LNCAP (cell line): ENCODE measurements around the gene PELI2.

Experiments
- TF ChIP-seq, protein P1 (sequence below): fragments of 450-650 bp; IDR thresholded peaks from 2 replicates; pipeline ENCODE4 v1.5.1; 2017; ENCODE audit warnings: mild to moderate bottlenecking

The PELI2 gene

DNA sequence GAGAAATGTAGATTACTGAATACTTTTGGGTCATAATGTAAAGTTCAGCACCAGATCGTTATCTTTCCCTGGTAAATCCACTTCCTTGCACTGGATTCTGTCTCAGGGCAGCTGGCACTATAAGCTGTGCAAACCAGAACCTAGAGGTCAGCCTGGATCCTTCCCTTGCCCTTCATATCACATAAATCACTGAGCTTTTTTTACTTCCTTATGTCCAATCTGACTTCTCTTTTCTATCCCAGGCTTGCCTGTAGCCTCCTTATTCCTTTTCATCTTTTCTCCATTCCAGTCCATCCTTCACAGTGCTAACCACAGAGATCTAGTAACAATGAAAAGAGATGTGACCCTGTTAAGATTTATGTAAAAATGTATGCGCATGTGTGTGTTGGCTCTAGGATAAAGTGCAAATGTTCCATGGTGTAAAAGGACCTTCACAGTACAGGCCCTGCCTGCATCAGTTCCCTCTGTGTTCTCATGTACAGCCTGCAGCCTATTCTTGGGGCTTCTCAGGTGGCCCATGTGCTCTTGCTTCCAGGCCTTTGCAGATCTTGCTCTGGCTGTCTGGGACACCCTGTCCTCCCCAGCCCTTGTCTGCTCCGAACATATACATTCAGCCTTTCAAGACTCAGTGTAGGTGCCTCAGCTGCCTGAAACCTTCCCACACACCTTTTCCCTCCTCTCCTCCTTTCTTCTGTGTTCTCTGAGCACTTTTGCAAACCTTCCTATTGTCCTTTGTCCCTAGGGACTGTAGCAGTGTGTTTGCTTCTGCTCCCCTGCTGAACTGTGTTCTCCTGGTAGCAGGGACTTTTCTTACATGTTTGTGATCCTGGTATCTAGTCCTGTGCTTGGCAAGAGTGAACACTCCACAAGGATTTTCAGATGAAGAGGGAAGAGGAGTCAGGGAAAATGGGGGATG, 30.0 kb downstream of the PELI2 start:
- TF ChIP-seq, protein P1, sequence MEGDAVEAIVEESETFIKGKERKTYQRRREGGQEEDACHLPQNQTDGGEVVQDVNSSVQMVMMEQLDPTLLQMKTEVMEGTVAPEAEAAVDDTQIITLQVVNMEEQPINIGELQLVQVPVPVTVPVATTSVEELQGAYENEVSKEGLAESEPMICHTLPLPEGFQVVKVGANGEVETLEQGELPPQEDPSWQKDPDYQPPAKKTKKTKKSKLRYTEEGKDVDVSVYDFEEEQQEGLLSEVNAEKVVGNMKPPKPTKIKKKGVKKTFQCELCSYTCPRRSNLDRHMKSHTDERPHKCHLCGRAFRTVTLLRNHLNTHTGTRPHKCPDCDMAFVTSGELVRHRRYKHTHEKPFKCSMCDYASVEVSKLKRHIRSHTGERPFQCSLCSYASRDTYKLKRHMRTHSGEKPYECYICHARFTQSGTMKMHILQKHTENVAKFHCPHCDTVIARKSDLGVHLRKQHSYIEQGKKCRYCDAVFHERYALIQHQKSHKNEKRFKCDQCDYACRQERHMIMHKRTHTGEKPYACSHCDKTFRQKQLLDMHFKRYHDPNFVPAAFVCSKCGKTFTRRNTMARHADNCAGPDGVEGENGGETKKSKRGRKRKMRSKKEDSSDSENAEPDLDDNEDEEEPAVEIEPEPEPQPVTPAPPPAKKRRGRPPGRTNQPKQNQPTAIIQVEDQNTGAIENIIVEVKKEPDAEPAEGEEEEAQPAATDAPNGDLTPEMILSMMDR = no peak

DNA sequence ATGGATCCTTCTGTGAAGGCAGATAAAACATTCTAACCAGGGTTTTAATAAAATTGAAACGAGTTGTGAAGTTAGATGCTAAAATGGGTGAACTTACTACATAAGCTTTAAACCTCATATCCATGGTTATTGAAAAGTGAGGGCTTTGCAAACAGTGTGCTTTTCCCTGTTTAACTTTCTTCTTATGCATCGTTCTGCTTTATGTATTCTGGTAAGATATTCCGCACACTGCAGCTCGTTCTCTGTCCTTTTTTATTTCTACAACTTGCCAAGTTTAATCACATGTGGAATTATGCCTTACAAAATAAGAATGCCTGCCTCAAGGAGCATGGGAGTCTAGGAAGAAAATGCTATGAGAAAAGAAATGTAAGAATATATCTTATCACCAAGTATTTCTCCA, 30.9 kb downstream of the PELI2 start:
- TF ChIP-seq, protein P1 = no peak

DNA sequence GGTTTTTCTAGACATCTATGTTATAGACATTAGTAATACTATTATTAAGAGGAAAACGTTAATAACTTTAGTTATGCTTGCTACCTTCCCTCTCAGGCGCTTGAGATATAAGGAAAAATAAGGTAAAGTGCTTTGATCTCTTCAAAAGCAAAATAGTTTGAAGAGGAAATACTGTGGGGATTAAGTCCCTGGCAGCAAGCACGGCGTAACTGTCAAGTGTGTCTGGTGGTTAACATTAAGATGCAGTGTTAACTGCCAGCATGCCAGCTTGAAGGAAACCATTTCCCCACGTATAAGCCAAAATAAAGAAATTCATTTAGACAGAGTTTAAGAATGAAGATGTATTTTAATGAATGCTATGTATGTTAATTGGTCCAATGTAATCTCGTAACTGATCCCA, 31.8 kb downstream of the PELI2 start:
- TF ChIP-seq, protein P1 = no peak

DNA sequence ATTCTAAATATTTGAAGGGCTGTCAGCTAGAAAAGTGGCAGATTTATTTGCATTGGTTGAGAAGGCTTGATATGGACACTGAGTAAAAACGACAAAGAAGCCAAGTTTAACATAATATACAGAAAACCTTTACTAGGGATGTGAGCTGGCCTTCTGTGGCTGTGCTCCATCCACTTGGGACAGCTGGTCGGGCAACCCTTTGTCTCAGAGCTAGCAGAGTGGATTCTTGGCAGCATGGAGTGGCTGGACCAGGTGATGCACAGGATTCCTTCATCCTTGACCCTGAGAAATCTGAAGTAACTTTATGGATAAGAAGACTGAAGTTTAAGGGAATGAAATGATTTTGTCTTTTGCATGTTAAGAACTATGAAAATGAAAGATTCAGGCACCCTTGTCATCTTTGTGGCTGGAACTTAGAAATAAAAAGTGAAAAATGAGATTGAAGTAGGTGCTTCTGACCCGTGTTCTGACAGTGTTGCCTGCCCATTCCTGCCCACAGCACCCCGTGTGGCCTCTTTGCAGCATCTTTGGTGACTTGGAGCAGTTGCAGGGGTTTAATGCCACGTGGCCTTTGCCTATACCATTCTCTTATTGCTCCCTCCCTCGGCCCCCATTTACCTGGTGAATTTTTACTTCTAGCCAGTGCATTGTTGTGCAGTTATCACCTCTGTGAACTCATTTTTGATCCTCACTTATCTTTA, 32.6 kb downstream of the PELI2 start:
- TF ChIP-seq, protein P1 = no peak

DNA sequence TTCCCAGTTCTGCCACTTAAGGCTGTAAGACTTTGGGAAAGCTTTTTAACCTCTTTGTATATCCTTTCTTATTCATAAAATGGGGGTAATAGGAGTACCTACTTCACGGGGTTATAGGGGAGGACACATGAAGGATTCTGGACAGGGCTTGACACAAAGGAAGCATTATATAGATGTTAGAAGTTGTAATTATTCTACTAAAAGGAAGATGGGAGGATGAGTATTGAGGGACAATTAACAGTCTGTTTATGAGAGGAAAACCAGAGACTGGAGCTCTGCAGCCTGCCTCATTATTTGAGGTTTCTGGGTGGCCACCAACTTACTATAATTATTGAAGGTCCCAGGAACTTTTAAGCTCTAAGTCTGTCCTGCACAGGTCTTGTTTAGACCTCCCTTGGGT, 34.0 kb downstream of the PELI2 start:
- TF ChIP-seq, protein P1 = no peak

DNA sequence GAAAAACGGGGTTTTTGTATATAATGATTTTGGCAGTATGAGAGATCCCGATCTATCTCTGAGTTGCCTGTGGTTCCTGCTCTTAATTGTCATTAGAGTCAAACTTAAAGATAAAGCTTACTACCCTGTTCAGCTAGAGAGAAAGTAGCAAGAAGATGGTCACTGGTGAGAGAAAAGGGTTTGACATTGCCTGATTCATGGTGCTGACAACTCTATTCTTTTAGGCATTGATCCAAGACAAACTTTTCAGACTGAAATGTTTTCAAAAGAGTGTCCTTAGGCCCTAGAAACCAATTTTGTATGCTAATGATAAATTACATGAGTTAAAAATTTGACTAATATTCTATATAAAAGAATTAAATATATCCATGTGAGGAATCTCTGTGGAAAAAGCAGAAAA, 35.1 kb downstream of the PELI2 start:
- TF ChIP-seq, protein P1 = no peak

DNA sequence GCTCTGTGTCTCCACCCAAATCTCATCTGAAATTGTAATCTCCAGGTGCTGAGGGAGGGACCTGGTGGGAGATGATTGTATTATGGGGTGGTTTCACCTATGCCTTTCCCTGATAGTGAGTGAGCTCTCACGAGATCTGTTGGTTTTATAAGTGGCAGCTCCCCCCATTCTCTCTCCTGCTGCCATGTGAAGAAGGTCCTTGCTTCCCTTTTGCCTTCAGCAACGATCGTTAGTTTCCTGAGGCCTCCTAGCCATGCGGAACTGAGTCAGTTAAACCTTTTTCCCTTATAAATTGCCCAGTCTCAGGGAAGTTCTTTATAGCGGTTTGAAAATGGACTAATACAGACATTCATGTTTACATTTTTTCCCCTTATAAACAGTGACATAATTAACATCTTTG, 36.1 kb downstream of the PELI2 start:
- TF ChIP-seq, protein P1 = no peak
